H9 (cell line): ENCODE data around the gene NR4A2. TPM values are rescaled to one million over a fixed set of nuclear protein-coding genes. Genes with fewer than 3 reads are reported as not detected.

Source experiments
- DNase-seq: peaks from one replicate; pipeline ENCODE4 v3.0.0-alpha.2; 2017
- H2AFZ ChIP-seq: one replicate; pipeline ENCODE4 v1.6.1; 2013; ENCODE audit warnings: mild to moderate bottlenecking, low read length, control low read depth, moderate library complexity
- H2AK5ac ChIP-seq: 2 replicates; pipeline ENCODE4 v1.6.1; 2013; ENCODE audit warnings: low read length, control low read depth, mixed read lengths; ENCODE audit not compliant: insufficient read length
- H2BK120ac ChIP-seq: one replicate; pipeline ENCODE4 v1.6.1; 2013; ENCODE audit warnings: low read depth, mild to moderate bottlenecking, low read length, control low read depth, inconsistent platforms; ENCODE audit not compliant: poor library complexity, severe bottlenecking
- H2BK12ac ChIP-seq: 2 replicates; pipeline ENCODE4 v1.6.1; 2013; ENCODE audit warnings: low read length, control low read depth, mixed read lengths, low read depth; ENCODE audit not compliant: insufficient read length
- H2BK15ac ChIP-seq: 2 replicates; pipeline ENCODE4 v1.6.1; 2013; ENCODE audit warnings: low read depth, low read length, control low read depth
- H2BK20ac ChIP-seq: one replicate; pipeline ENCODE4 v1.6.1; 2013; ENCODE audit warnings: low read depth, mild to moderate bottlenecking, low read length, control low read depth, inconsistent platforms; ENCODE audit not compliant: poor library complexity, severe bottlenecking
- H2BK5ac ChIP-seq: 2 replicates; pipeline ENCODE4 v1.6.1; 2013; ENCODE audit warnings: low read length, control low read depth, mixed read lengths; ENCODE audit not compliant: insufficient read length
- H3K14ac ChIP-seq: 2 replicates; pipeline ENCODE4 v1.6.1; 2013; ENCODE audit warnings: low read length, control low read depth; ENCODE audit not compliant: insufficient read depth
- H3K18ac ChIP-seq: 2 replicates; pipeline ENCODE4 v1.6.1; 2013; ENCODE audit warnings: low read depth, mild to moderate bottlenecking, mixed read lengths, low read length, control low read depth; ENCODE audit not compliant: insufficient read length
- H3K23ac ChIP-seq: 2 replicates; pipeline ENCODE4 v1.6.1; 2013; ENCODE audit warnings: low read length, control low read depth, mixed read lengths, low read depth; ENCODE audit not compliant: insufficient read length
- H3K23me2 ChIP-seq: 2 replicates; pipeline ENCODE4 v1.6.1; 2013; ENCODE audit warnings: low read depth, mild to moderate bottlenecking, mixed read lengths, low read length, control low read depth; ENCODE audit not compliant: insufficient read length, poor library complexity, severe bottlenecking
- H3K27ac ChIP-seq: 2 replicates; pipeline ENCODE4 v1.5.1; 2013; ENCODE audit warnings: low read length, control low read depth, mixed read lengths, low read depth; ENCODE audit not compliant: insufficient read length
- H3K27me3 ChIP-seq: 2 replicates; pipeline ENCODE4 v1.6.1; 2013; ENCODE audit warnings: low read length, control low read depth, inconsistent platforms; ENCODE audit not compliant: insufficient read depth
- H3K4ac ChIP-seq: 2 replicates; pipeline ENCODE4 v1.6.1; 2013; ENCODE audit warnings: low read depth, mild to moderate bottlenecking, control low read depth, inconsistent platforms, low read length, moderate library complexity
- H3K4me1 ChIP-seq: 2 replicates; pipeline ENCODE4 v1.6.1; 2013; ENCODE audit warnings: low read length, control low read depth, inconsistent platforms; ENCODE audit not compliant: insufficient read depth
- H3K4me2 ChIP-seq: 2 replicates; pipeline ENCODE4 v1.6.1; 2013; ENCODE audit warnings: low read length, control low read depth, mixed read lengths; ENCODE audit not compliant: insufficient read length, insufficient read depth
- H3K56ac ChIP-seq: 2 replicates; pipeline ENCODE4 v1.6.1; 2013; ENCODE audit warnings: low read depth, mild to moderate bottlenecking, mixed read lengths, low read length, control low read depth; ENCODE audit not compliant: insufficient read length
- H3K79me1 ChIP-seq: 2 replicates; pipeline ENCODE4 v1.6.1; 2013; ENCODE audit warnings: low read depth, mild to moderate bottlenecking, moderate library complexity, low read length, control low read depth, inconsistent platforms; ENCODE audit not compliant: insufficient read depth, poor library complexity, severe bottlenecking
- H3K79me2 ChIP-seq: 2 replicates; pipeline ENCODE4 v1.6.1; 2013; ENCODE audit warnings: low read length, control low read depth, inconsistent platforms; ENCODE audit not compliant: insufficient read depth
- H3K9ac ChIP-seq: 2 replicates; pipeline ENCODE4 v1.6.1; 2013; ENCODE audit warnings: low read length, control low read depth, mixed read lengths; ENCODE audit not compliant: insufficient read length; ENCODE audit errors: extremely low read depth
- H3K9me3 ChIP-seq: one replicate; pipeline ENCODE4 v1.6.1; 2013; ENCODE audit warnings: low read depth, low read length, inconsistent platforms; ENCODE audit not compliant: control insufficient read depth
- H3T11ph ChIP-seq: one replicate; pipeline ENCODE4 v1.6.1; 2013; ENCODE audit warnings: mild to moderate bottlenecking, low read length, control low read depth, inconsistent platforms
- H4K20me1 ChIP-seq: one replicate; pipeline ENCODE4 v1.6.1; 2013; ENCODE audit not compliant: control insufficient read depth, insufficient read length, insufficient read depth
- H4K5ac ChIP-seq: 2 replicates; pipeline ENCODE4 v1.6.1; 2013; ENCODE audit warnings: low read depth, mild to moderate bottlenecking, mixed read lengths, low read length, control low read depth; ENCODE audit not compliant: insufficient read length
- H4K8ac ChIP-seq: replicated peaks from 2 replicates; pipeline ENCODE4 v1.6.1; 2013; ENCODE audit warnings: low read length, control low read depth, mixed read lengths, low read depth; ENCODE audit not compliant: insufficient read length
- H4K91ac ChIP-seq: 2 replicates; pipeline ENCODE4 v1.6.1; 2013; ENCODE audit warnings: low read depth, mild to moderate bottlenecking, moderate library complexity, mixed read lengths, low read length, control low read depth; ENCODE audit not compliant: insufficient read length
- H3K27ac Mint-ChIP-seq, 3 experiments: 2 replicates in 2 of 3; 3 replicates in 1 of 3; pipeline ENCODE4 v1.8.0; 2020 to 2021; ENCODE audit warnings: mixed read lengths in 3 of 3, mild to moderate bottlenecking in 1 of 3, moderate library complexity in 1 of 3
- H3K27me3 Mint-ChIP-seq: 2 replicates; pipeline ENCODE4 v1.8.0; 2021; ENCODE audit warnings: low read depth, mild to moderate bottlenecking, moderate library complexity, mixed read lengths
- H3K36me3 Mint-ChIP-seq, 3 experiments: 2 replicates in 2 of 3; 3 replicates in 1 of 3; pipeline ENCODE4 v1.8.0; 2020 to 2021; ENCODE audit warnings: low read depth in 3 of 3, mixed read lengths in 3 of 3; ENCODE audit not compliant: insufficient read depth in 1 of 3
- H3K4me1 Mint-ChIP-seq, 2 experiments: 2 replicates each; pipeline ENCODE4 v1.8.0; 2020; ENCODE audit warnings: mixed read lengths in 2 of 2
- H3K4me3 Mint-ChIP-seq, 2 experiments: 2 replicates in 1 of 2; 3 replicates in 1 of 2; pipeline ENCODE4 v1.8.0; 2020 to 2021; ENCODE audit warnings: mild to moderate bottlenecking in 2 of 2, mixed read lengths in 2 of 2, moderate library complexity in 1 of 2
- H3K9me3 Mint-ChIP-seq, 2 experiments: 2 replicates in 1 of 2; 3 replicates in 1 of 2; pipeline ENCODE4 v1.8.0; 2020; ENCODE audit warnings: mild to moderate bottlenecking in 2 of 2, mixed read lengths in 2 of 2, moderate library complexity in 1 of 2
- WGBS: extraction: QIAGEN DNeasy Blood & Tissue Kit; methylation state at CpG from one replicate; pipeline ENCODE4 v1.1.7; 2013; ENCODE audit warnings: missing lambda C conversion rate, low lambda C conversion rate, mixed read lengths; ENCODE audit not compliant: insufficient read length; ENCODE audit errors: extremely low coverage; 5-methylcytosine and 5-hydroxymethylcytosine counted together
- total RNA-seq: library from RNA; stranded (reverse); gene quantifications from 2 replicates; pipeline ENCODE4 v1.2.1, GENCODE V29; 2021
- TF ChIP-seq, protein P1 (sequence below): fragments of 200-600 bp; sonication (generic); conservative IDR thresholded peaks from 3 replicates; pipeline ENCODE4 v1.8.0; 2021; ENCODE audit warnings: antibody characterized with exemption, mild to moderate bottlenecking

NR4A2 gene
- total RNA-seq, 1 experiment from 2014 or later = 2.0 TPM

DNA sequence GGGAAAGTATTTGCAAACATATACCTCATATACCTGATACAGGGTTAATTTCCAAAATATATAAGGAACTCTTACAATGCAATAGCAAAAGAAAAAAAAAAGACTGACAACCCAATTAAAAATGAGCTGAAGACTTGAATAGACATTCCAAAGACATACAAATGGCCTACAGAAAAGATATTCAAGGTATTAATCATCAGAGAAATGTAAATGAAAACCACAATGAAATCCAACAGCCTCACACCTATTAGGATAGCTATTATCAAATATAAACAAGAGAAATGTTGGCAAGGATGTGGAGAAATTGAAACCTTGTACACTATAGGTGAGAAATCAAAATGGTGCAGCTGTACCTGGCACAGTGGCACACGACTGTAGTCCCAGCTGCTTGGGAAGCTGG lies 25.7 kb downstream of the NR4A2 start:
- Histone ChIP-seq H4K5ac (no peak overlapping the region), H2BK15ac (no peak overlapping the region), H3K4ac (no peak overlapping the region), H2BK5ac (no peak overlapping the region), H4K8ac (no peak overlapping the region), H3K14ac (no peak overlapping the region), H2AK5ac (no peak overlapping the region), H3K4me1 (no peaks in the 10 kb centered on the region), H3T11ph (no peak overlapping the region), H3K23me2 (no peaks in the 10 kb centered on the region), H2BK120ac (no peak overlapping the region), H3K18ac (no peak overlapping the region), H4K20me1 (no peaks in the 10 kb centered on the region), H3K79me2 (no peaks in the 10 kb centered on the region), H2BK12ac (no peak overlapping the region), H3K23ac (no peak overlapping the region), H3K4me2 (no peak overlapping the region), H2AFZ (no peak overlapping the region), H2BK20ac (no peak overlapping the region), H3K9ac (no peak overlapping the region), H3K27me3 (no peaks in the 10 kb centered on the region), H3K79me1 (no peaks in the 10 kb centered on the region), H3K56ac (no peak overlapping the region), H3K9me3 (no peaks in the 10 kb centered on the region), H4K91ac (no peak overlapping the region), H3K27ac (no peak overlapping the region)
- DNase-seq = no peak
- H3K36me3 Mint-ChIP-seq = no peaks in the 10 kb centered on the region; a peak in 1 of 7 replicates
- TF ChIP-seq, protein P1, sequence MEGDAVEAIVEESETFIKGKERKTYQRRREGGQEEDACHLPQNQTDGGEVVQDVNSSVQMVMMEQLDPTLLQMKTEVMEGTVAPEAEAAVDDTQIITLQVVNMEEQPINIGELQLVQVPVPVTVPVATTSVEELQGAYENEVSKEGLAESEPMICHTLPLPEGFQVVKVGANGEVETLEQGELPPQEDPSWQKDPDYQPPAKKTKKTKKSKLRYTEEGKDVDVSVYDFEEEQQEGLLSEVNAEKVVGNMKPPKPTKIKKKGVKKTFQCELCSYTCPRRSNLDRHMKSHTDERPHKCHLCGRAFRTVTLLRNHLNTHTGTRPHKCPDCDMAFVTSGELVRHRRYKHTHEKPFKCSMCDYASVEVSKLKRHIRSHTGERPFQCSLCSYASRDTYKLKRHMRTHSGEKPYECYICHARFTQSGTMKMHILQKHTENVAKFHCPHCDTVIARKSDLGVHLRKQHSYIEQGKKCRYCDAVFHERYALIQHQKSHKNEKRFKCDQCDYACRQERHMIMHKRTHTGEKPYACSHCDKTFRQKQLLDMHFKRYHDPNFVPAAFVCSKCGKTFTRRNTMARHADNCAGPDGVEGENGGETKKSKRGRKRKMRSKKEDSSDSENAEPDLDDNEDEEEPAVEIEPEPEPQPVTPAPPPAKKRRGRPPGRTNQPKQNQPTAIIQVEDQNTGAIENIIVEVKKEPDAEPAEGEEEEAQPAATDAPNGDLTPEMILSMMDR = no peak
- H3K4me1 Mint-ChIP-seq = no peaks in the 10 kb centered on the region
- H3K27me3 Mint-ChIP-seq = no peaks in the 10 kb centered on the region
- no peak overlapping the region for H3K4me3 Mint-ChIP-seq
- no CpG with 5 or more reads among the region's 1 CpG for WGBS
- H3K27ac Mint-ChIP-seq = no peak overlapping the region
- no peaks in the 10 kb centered on the region; a peak in 1 of 5 replicates for H3K9me3 Mint-ChIP-seq
